PC-3 (cell line): ENCODE measurements around the gene EWSR1. TPM values are rescaled to one million over a fixed set of nuclear protein-coding genes. Genes with fewer than 3 reads are reported as not detected.
"Not testable (repeated sequence)": the region's sequence is repeated elsewhere in the genome, so short reads cannot be mapped to it uniquely, and the experiment has no call there.

ENCODE experiments used
- ATAC-seq: fragments of 200-7000 bp; cut with Tn5 transposase; 2 replicates; pipeline ENCODE4 v1.9.1; 2020; ENCODE audit warnings: mild to moderate bottlenecking, moderate library complexity
- BruUV-seq: library from RNA; stranded (reverse); fragments of 400-500 nt; replicated peaks from 2 replicates; lab custom pipeline; 2021; lab: Mats Ljungman, UMichigan
- CTCF ChIA-PET: fragments of 300-600 bp; sonication (Branson Sonifier 250); formaldehyde crosslinking; loops from one replicate; lab custom pipeline; 2022; ENCODE audit warnings: antibody characterized with exemption; lab: Charles Lee
- POLR2A ChIA-PET: fragments of 300-600 bp; sonication (Branson Sonifier 250); formaldehyde crosslinking; loops from one replicate; lab custom pipeline; 2022; ENCODE audit warnings: antibody characterized with exemption; ENCODE audit not compliant: unreplicated experiment; lab: Charles Lee
- DNase-seq: peaks from one replicate; pipeline ENCODE4 v3.0.0-alpha.2; 2015
- H2AFZ ChIP-seq: fragments of 300-600 bp; sonication (generic); 2 replicates; pipeline ENCODE4 v1.6.0; 2016; ENCODE audit warnings: antibody characterized with exemption, low read length
- H3F3A ChIP-seq: fragments of 300-600 bp; sonication (generic); one replicate; pipeline ENCODE4 v1.6.0; 2017; ENCODE audit warnings: antibody characterized with exemption, low read length, control low read depth, mild to moderate bottlenecking; ENCODE audit not compliant: unreplicated experiment
- H3K27ac ChIP-seq: fragments of 300-600 bp; sonication (generic); 2 replicates; pipeline ENCODE4 v1.5.1; 2016; ENCODE audit warnings: mild to moderate bottlenecking, low read length
- H3K27me3 ChIP-seq: fragments of 300-600 bp; sonication (generic); 2 replicates; pipeline ENCODE4 v1.6.1; 2016; ENCODE audit warnings: low read length, mixed read lengths
- H3K36me3 ChIP-seq: fragments of 300-600 bp; sonication (generic); 2 replicates; pipeline ENCODE4 v1.6.1; 2016; ENCODE audit warnings: low read depth, mixed run types, low read length, mixed read lengths
- H3K4me1 ChIP-seq: fragments of 300-600 bp; sonication (generic); 2 replicates; pipeline ENCODE4 v1.5.1; 2016; ENCODE audit warnings: low read length; ENCODE audit not compliant: insufficient read depth
- H3K4me2 ChIP-seq: fragments of 300-600 bp; sonication (generic); 2 replicates; pipeline ENCODE4 v1.6.0; 2016; ENCODE audit warnings: low read length
- H3K4me3 ChIP-seq: fragments of 300-600 bp; sonication (generic); 2 replicates; pipeline ENCODE4 v1.5.1; 2016; ENCODE audit warnings: mild to moderate bottlenecking, low read length, mixed read lengths
- H3K79me2 ChIP-seq: fragments of 300-600 bp; sonication (generic); 2 replicates; pipeline ENCODE4 v1.6.1; 2017; ENCODE audit warnings: low read length, mixed read lengths
- H3K9ac ChIP-seq: fragments of 300-600 bp; sonication (generic); 2 replicates; pipeline ENCODE4 v1.6.0; 2016; ENCODE audit warnings: mild to moderate bottlenecking, low read length
- H3K9me2 ChIP-seq: fragments of 300-600 bp; sonication (generic); replicated peaks from 2 replicates; pipeline ENCODE4 v1.6.1; 2016; ENCODE audit warnings: mixed run types, low read length, mixed read lengths
- H3K9me3 ChIP-seq: fragments of 300-600 bp; sonication (generic); 2 replicates; pipeline ENCODE4 v1.6.1; 2016; ENCODE audit warnings: low read length, mixed read lengths
- H4K20me1 ChIP-seq: fragments of 300-600 bp; sonication (generic); 2 replicates; pipeline ENCODE4 v1.6.1; 2016; ENCODE audit warnings: low read length, mixed read lengths
- CTCF ChIP-seq: fragments of 300-600 bp; sonication (generic); conservative IDR thresholded peaks from 2 replicates; pipeline ENCODE4 v1.5.1; 2017; ENCODE audit warnings: antibody characterized with exemption, low read depth, mild to moderate bottlenecking, low read length
- EZH2 ChIP-seq: fragments of 300-600 bp; sonication (generic); IDR thresholded peaks from one replicate; pipeline ENCODE4 v1.6.1; 2017; ENCODE audit warnings: antibody characterized with exemption, mild to moderate bottlenecking, low read length; ENCODE audit not compliant: unreplicated experiment
- EZH2phosphoT487 ChIP-seq: fragments of 300-600 bp; sonication (generic); IDR thresholded peaks from 2 replicates; pipeline ENCODE4 v1.6.1; 2018; ENCODE audit warnings: mild to moderate bottlenecking, antibody characterized with exemption, low read length, borderline replicate concordance
- intact Hi-C: fragments of 100-400 bp; cut with micrococcal nuclease; formaldehyde crosslinking; loops from 2 replicates; pipeline ENCODE4 v1.9.0; 2023
- total RNA-seq: library from RNA; depleted of rRNA; stranded (reverse); fragments of >200 nt; gene quantifications from 2 replicates; pipeline ENCODE4 v1.2.3, GENCODE V29; 2014

Gene EWSR1
- total RNA-seq, 1 experiment from 2014 or later, result 288 TPM

DNA sequence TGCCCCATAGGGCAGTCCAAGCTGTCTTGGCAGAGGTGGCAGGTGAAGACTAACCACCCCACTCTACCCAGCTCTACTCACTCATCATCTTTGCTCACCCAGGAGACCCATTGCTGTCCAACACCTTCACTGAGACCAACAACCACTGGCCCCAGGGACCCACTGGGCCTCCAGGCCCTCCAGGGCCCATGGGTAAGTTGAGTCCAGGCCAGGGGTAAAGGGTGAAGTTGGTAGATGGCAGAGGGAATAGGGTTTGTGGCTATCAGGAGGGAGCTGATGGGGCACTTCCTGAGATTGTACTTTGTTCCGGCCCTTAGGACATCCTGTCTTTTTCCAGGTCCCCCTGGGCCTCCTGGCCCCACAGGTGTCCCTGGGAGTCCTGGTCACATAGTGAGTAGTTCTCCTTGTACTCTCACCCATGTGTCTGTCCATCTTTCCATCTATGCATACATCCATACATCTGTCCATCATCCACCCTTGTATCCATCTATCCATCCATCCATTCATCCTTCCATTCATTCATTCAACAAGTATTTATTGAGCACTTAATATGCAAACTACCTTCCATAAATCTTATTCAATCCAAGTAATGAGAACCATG, 34.7 kb upstream of the EWSR1 start:
- ChIA-PET CTCF (no interaction called here), POLR2A (no interaction called here)
- DNase-seq (no peak), ATAC-seq (no peak)
- Histone ChIP-seq H3K27ac (no peak overlapping the region), H3K9ac (no peak overlapping the region), H3K27me3 (no peaks in the 10 kb centered on the region), H3K79me2 (no peaks in the 10 kb centered on the region), H4K20me1 (no peaks in the 10 kb centered on the region), H3K4me2 (no peak overlapping the region), H3K4me3 (no peak overlapping the region), H2AFZ (no peak overlapping the region), H3F3A (no peaks in the 10 kb centered on the region), H3K36me3 (no peaks in the 10 kb centered on the region), H3K9me3 (no peaks in the 10 kb centered on the region), H3K9me2 (no peaks in the 10 kb centered on the region), H3K4me1 (no peaks in the 10 kb centered on the region)
- intact Hi-C loops, result no loop called here
- no TSS peak for BruUV-seq
- TF ChIP-seq EZH2, result no peak
- TF ChIP-seq CTCF, result no peak
- no peak for TF ChIP-seq EZH2phosphoT487

DNA sequence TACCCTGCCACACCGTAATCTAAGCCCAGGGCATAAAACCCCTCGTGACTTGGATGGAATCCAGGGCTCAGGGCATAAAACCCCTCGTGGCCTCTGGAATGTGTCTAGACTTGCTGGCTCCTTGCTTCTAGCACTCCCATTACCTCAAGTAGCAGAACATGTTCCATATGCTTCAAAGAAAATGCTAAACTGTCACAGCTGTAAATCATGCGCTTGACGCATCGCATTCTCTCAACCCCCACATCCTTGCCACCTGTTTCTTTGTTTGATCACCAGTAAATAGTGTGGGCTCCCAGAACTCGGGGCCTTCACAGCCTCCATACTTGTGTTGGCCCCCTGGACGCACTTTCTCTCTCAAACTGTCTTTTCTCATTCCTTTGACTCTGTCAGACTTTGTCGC, 27.6 kb upstream of the EWSR1 start:
- POLR2A ChIA-PET, H3K4me3 ChIP-seq, H4K20me1 ChIP-seq, H3K4me2 ChIP-seq, BruUV-seq, H3K9me2 ChIP-seq, ATAC-seq, CTCF ChIA-PET, intact Hi-C loops, H3F3A ChIP-seq, H3K27ac ChIP-seq, H3K27me3 ChIP-seq, H3K9ac ChIP-seq, H3K9me3 ChIP-seq, H3K4me1 ChIP-seq, H2AFZ ChIP-seq, DNase-seq, H3K79me2 ChIP-seq, H3K36me3 ChIP-seq: not testable (repeated sequence)

- no peaks in the 10 kb centered on the region for H4K20me1 ChIP-seq
- H3K4me1 ChIP-seq, result no peaks in the 10 kb centered on the region
- intact Hi-C loops, result loop anchor here (2.0 kb wide), 1 partner anchor 41 kb away; no protein-coding TSS in a partner anchor
- no peaks in the 10 kb centered on the region for H3K36me3 ChIP-seq
- H3K4me2 ChIP-seq, result no peak overlapping the region
- no peak for ATAC-seq
- no peak overlapping the region for H2AFZ ChIP-seq
- CTCF ChIA-PET, result no interaction called here
- no peaks in the 10 kb centered on the region for H3K79me2 ChIP-seq
- 0 out of 2 replicates have a peak, but pooled peaks cover 4% of the 10 kb centered on the region for H3K9me3 ChIP-seq
- H3K4me3 ChIP-seq, result no peak overlapping the region
- H3K27ac ChIP-seq, result no peak overlapping the region
- H3K9ac ChIP-seq, result no peak overlapping the region
- no peak for TF ChIP-seq EZH2phosphoT487
- BruUV-seq, result no TSS peak
- no peaks in the 10 kb centered on the region for H3K27me3 ChIP-seq
- H3F3A ChIP-seq, result no peaks in the 10 kb centered on the region
- POLR2A ChIA-PET, result no interaction called here
- no peaks in the 10 kb centered on the region for H3K9me2 ChIP-seq
- no peak for DNase-seq
These were observed 24.1 kb upstream of the EWSR1 start for GRCh38 chr22:29243874-29244446.
